ENCODE measurements around the gene BEND3. TPM values are rescaled to one million over a fixed set of nuclear protein-coding genes. Genes with fewer than 3 reads are reported as not detected.

BEND3 gene
- total RNA-seq, 2 donors from 2014 or later = 4.0 TPM

- Histone ChIP-seq H3K36me3 (no peaks in the 10 kb centered on the region), H3K4me3 (no peak overlapping the region), H3K4me1 (replicated peaks) (no peaks in the 10 kb centered on the region), H3K27ac (no peak overlapping the region), H3K9me3 (no peaks in the 10 kb centered on the region), H3K27me3 (replicated peaks; ENCODE audit: insufficient read depth) (no peaks in the 10 kb centered on the region)
- no peak for DNase-seq (ENCODE audit: low spot score)
- intact Hi-C loops (cut with DNase I) = no loop called here
- 94% methylated on average over 6 of the region's 6 CpGs for WGBS
- TF ChIP-seq CTCF (IDR thresholded peaks at IDR 0.05) (no peak), POLR2A (IDR thresholded peaks at IDR 0.05) (no peak), POLR2AphosphoS5 (IDR thresholded peaks at IDR 0.05) (no peak)
These were observed 54.6 kb downstream of the BEND3 start for GRCh38 chr6:107060704-107061103.

DNA sequence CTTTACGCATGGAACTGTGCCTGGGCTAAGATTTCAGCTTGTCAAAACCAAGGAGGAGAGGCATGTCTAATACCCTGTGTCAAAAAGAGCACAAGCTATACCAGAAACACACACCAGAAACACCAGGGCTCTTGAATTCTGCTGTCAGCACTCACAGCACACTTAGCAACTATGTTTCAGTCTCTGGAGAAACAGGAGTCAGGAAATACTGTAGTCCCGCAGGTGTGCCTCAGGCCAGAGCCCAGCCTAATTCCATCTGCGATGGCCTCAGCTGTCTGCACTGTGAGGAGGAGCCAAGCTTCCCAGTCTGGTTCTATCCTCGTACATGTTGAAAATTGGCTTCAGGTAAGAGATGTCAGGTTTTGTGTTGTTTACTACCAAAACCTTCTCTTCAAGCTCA lies 55.7 kb downstream of the BEND3 start:
- 91% methylated on average over 4 of the region's 4 CpGs for WGBS
- Histone ChIP-seq H3K9me3 (no peaks in the 10 kb centered on the region), H3K4me3 (no peak overlapping the region), H3K36me3 (no peaks in the 10 kb centered on the region), H3K27ac (no peak overlapping the region), H3K4me1 (replicated peaks) (no peaks in the 10 kb centered on the region), H3K27me3 (replicated peaks; ENCODE audit: insufficient read depth) (no peaks in the 10 kb centered on the region)
- no peak for DNase-seq (ENCODE audit: low spot score)
- intact Hi-C loops (cut with DNase I) = no loop called here
- no peak for TF ChIP-seq CTCF (IDR thresholded peaks at IDR 0.05)
- no peak for TF ChIP-seq POLR2AphosphoS5 (IDR thresholded peaks at IDR 0.05)
- TF ChIP-seq POLR2A (IDR thresholded peaks at IDR 0.05) = no peak

- Histone ChIP-seq H3K36me3 (no peaks in the 10 kb centered on the region), H3K4me1 (replicated peaks) (no peaks in the 10 kb centered on the region), H3K4me3 (no peak overlapping the region), H3K27ac (no peak overlapping the region), H3K27me3 (replicated peaks; ENCODE audit: insufficient read depth) (no peaks in the 10 kb centered on the region), H3K9me3 (no peaks in the 10 kb centered on the region)
- intact Hi-C loops (cut with DNase I) = no loop called here
- DNase-seq (ENCODE audit: low spot score) = no peak
- TF ChIP-seq CTCF (IDR thresholded peaks at IDR 0.05) (no peak), POLR2A (IDR thresholded peaks at IDR 0.05) (no peak), POLR2AphosphoS5 (IDR thresholded peaks at IDR 0.05) (no peak)
- 76% methylated on average over 2 of the region's 2 CpGs for WGBS
These were observed 57.6 kb downstream of the BEND3 start for GRCh38 chr6:107057679-107058078.

DNA sequence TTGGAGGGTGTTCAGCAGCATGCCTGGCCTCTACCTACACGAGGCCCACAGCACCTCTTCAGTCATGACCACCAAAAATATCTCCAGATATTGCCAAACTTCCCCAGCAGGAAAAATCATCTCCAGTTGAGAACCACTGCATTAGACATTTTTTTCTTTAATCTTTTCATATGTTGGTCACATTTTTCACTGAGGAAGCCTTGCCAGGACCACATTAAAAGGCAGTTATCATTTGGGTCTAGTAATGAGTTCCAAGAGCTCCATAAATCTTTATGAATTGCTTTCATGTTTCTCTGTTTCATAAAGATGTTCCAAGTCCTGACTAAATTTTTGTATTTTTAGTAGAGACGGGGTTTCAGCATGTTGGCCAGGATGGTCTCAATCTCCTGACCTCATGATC lies 58.5 kb downstream of the BEND3 start:
- H3K27me3 ChIP-seq (replicated peaks; ENCODE audit: insufficient read depth) = no peaks in the 10 kb centered on the region
- H3K4me1 ChIP-seq (replicated peaks) = no peaks in the 10 kb centered on the region
- H3K4me3 ChIP-seq = no peak overlapping the region
- TF ChIP-seq CTCF (IDR thresholded peaks at IDR 0.05) (no peak), POLR2AphosphoS5 (IDR thresholded peaks at IDR 0.05) (no peak), POLR2A (IDR thresholded peaks at IDR 0.05) (no peak)
- DNase-seq (ENCODE audit: low spot score) = no peak
- H3K36me3 ChIP-seq = no peaks in the 10 kb centered on the region
- H3K27ac ChIP-seq = no peak overlapping the region
- intact Hi-C loops (cut with DNase I) = no loop called here
- WGBS = 48% methylated on average over 2 of the region's 2 CpGs
- no peaks in the 10 kb centered on the region for H3K9me3 ChIP-seq

- no peak overlapping the region for H3K27ac ChIP-seq
- no peaks in the 10 kb centered on the region for H3K4me1 ChIP-seq (replicated peaks)
- no peak overlapping the region for H3K4me3 ChIP-seq
- no peaks in the 10 kb centered on the region for H3K9me3 ChIP-seq
- H3K36me3 ChIP-seq = no peaks in the 10 kb centered on the region
- 95% methylated on average over 7 of the region's 7 CpGs for WGBS
- H3K27me3 ChIP-seq (replicated peaks; ENCODE audit: insufficient read depth) = no peaks in the 10 kb centered on the region
- TF ChIP-seq POLR2A (IDR thresholded peaks at IDR 0.05) (no peak), POLR2AphosphoS5 (IDR thresholded peaks at IDR 0.05) (no peak), CTCF (IDR thresholded peaks at IDR 0.05) (no peak)
- no peak for DNase-seq (ENCODE audit: low spot score)
- intact Hi-C loops (cut with DNase I) = no loop called here
These were observed 67.5 kb downstream of the BEND3 start for GRCh38 chr6:107047807-107048206.
